Loucy (cell line): Measurements from ENCODE around the gene GNS.

Experiments used
- CTCF ChIP-seq: fragments of 200-600 bp; sonication (generic); conservative IDR thresholded peaks from 2 replicates; pipeline ENCODE4 v1.5.1; 2014; ENCODE audit warnings: mild to moderate bottlenecking, antibody characterized with exemption, low read length
- EZH2phosphoT487 ChIP-seq: fragments of 200-600 bp; IDR thresholded peaks from 2 replicates; pipeline ENCODE4 v1.6.1; 2018; ENCODE audit warnings: antibody characterized with exemption, mild to moderate bottlenecking, moderate library complexity, borderline replicate concordance

- no peak for TF ChIP-seq EZH2phosphoT487
- no peak for TF ChIP-seq CTCF
Observed at GRCh38 chr12:64688715-64689114, 70.5 kb downstream of the GNS start.
